ENCODE measurements around the gene ZFAND5.

DNA sequence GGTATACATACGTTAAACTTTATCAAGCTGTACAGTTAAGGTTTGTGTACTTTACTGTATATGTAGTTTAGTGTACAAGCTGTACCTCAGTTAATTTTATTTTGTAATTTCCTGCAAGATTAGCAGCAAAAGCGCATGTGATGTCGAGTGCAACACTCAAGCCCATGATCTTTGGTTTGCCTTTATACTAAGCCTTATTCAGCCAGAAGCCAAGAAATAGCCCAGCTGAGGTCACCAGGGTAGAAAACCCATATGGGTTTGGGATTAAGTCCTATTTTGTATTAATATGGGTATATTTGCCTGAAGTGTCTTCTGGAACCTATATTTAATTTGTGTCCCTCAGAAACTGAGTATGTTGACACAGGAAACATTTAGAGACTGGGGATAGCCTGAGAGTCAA, 59.3 kb downstream of the ZFAND5 start:
- TF ChIP-seq, protein P1, sequence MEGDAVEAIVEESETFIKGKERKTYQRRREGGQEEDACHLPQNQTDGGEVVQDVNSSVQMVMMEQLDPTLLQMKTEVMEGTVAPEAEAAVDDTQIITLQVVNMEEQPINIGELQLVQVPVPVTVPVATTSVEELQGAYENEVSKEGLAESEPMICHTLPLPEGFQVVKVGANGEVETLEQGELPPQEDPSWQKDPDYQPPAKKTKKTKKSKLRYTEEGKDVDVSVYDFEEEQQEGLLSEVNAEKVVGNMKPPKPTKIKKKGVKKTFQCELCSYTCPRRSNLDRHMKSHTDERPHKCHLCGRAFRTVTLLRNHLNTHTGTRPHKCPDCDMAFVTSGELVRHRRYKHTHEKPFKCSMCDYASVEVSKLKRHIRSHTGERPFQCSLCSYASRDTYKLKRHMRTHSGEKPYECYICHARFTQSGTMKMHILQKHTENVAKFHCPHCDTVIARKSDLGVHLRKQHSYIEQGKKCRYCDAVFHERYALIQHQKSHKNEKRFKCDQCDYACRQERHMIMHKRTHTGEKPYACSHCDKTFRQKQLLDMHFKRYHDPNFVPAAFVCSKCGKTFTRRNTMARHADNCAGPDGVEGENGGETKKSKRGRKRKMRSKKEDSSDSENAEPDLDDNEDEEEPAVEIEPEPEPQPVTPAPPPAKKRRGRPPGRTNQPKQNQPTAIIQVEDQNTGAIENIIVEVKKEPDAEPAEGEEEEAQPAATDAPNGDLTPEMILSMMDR (IDR thresholded peaks at IDR 0.05): no peak
- no peak for TF ChIP-seq POLR2A (IDR thresholded peaks at IDR 0.05)
